GM12878 (cell line): Measurements from ENCODE around the gene EIF1AD. TPM values are rescaled to one million over a fixed set of nuclear protein-coding genes. Genes with fewer than 3 reads are reported as not detected.

Experiments
- ATAC-seq: fragments of 200-7000 bp; cut with Tn5 transposase; 3 replicates; pipeline ENCODE4 v1.9.1; 2020; ENCODE audit warnings: mild to moderate bottlenecking, moderate library complexity
- BruUV-seq: library from RNA; stranded (reverse); fragments of 400-500 nt; replicated peaks from 2 replicates; lab custom pipeline; 2021; lab: Mats Ljungman, UMichigan
- CTCF ChIA-PET: fragments of 300-600 bp; sonication (Branson Sonifier 250); formaldehyde crosslinking; extraction: SDS; loops from one replicate; lab custom pipeline; 2021; ENCODE audit warnings: inconsistent platforms; lab: Yijun Ruan, JAX
- POLR2A ChIA-PET: fragments of 350-600 bp; formaldehyde crosslinking; extraction: SDS; loops from one replicate; lab custom pipeline; 2021; ENCODE audit warnings: inconsistent platforms; lab: Charles Lee
- RAD21 ChIA-PET: fragments of 300-600 bp; sonication (Branson Sonifier 250); formaldehyde crosslinking; loops from one replicate; lab custom pipeline; 2023; ENCODE audit warnings: antibody characterized with exemption; ENCODE audit not compliant: unreplicated experiment; lab: Charles Lee
- SMC1A ChIA-PET: fragments of 300-600 bp; sonication (Branson Sonifier 250); formaldehyde crosslinking; loops from one replicate; lab custom pipeline; 2023; ENCODE audit not compliant: unreplicated experiment, uncharacterized antibody; lab: Charles Lee
- DNase-seq: peaks from one replicate; pipeline ENCODE4 v3.0.0-alpha.2; 2011; ENCODE audit warnings: low read depth, low spot score
- FAIRE-seq: peaks from 3 replicates; lab custom pipeline; 2011; peaks lifted over from hg19 to GRCh38; lab: Jason Lieb, UNC
- H2AFZ ChIP-seq: 2 replicates; pipeline ENCODE4 v1.6.0; 2011; ENCODE audit warnings: low read depth, low read length, control low read depth; ENCODE audit not compliant: control insufficient read depth
- H3K27ac ChIP-seq: 2 replicates; pipeline ENCODE4 v1.5.1; 2011; ENCODE audit warnings: control low read depth; ENCODE audit not compliant: control insufficient read depth, insufficient read depth
- H3K27me3 ChIP-seq, 2 experiments: replicated peaks in 1 of 2; 2 replicates each; pipeline versions ENCODE4 v1.6.0 to v1.6.1; 2011; ENCODE audit warnings: low read length in 1 of 2; ENCODE audit not compliant: control insufficient read depth in 2 of 2, insufficient read depth in 2 of 2
- H3K36me3 ChIP-seq, 2 experiments: 2 replicates each; pipeline ENCODE4 v1.5.1; 2011; ENCODE audit warnings: low read length in 1 of 2; ENCODE audit not compliant: control insufficient read depth in 2 of 2, insufficient read depth in 2 of 2
- H3K4me1 ChIP-seq: 2 replicates; pipeline ENCODE4 v1.6.1; 2011; ENCODE audit warnings: mild to moderate bottlenecking, low read length, moderate library complexity, mixed read lengths; ENCODE audit not compliant: control insufficient read depth, insufficient read depth
- H3K4me2 ChIP-seq: 2 replicates; pipeline ENCODE4 v1.6.0; 2011; ENCODE audit warnings: control low read depth; ENCODE audit not compliant: control insufficient read depth, insufficient read depth
- H3K4me3 ChIP-seq: fragments of 200-600 bp; sonication (generic); 2 replicates; pipeline ENCODE4 v1.5.1; 2016
- H3K79me2 ChIP-seq: 2 replicates; pipeline ENCODE4 v1.6.0; 2011; ENCODE audit warnings: low read length; ENCODE audit not compliant: control insufficient read depth, insufficient read depth
- H3K9ac ChIP-seq: 2 replicates; pipeline ENCODE4 v1.8.0; 2011; ENCODE audit warnings: low read length, control low read depth, mixed read lengths; ENCODE audit not compliant: control insufficient read depth, insufficient read depth
- H3K9me3 ChIP-seq: replicated peaks from 3 replicates; pipeline ENCODE4 v1.5.1; 2011; ENCODE audit warnings: mild to moderate bottlenecking, low read length; ENCODE audit not compliant: control insufficient read depth, insufficient read depth
- H4K20me1 ChIP-seq: 2 replicates; pipeline ENCODE4 v1.6.0; 2011; ENCODE audit not compliant: control insufficient read depth, insufficient read depth
- BHLHE40 ChIP-seq, 2 experiments: fragments of 450-650 bp in 1 of 2; IDR thresholded peaks; 2 replicates each; pipeline ENCODE4 v1.6.1; 2011 to 2017; ENCODE audit warnings: low read depth in 2 of 2, borderline replicate concordance in 1 of 2, improper control_type of control experiment in 1 of 2, low read length in 1 of 2, mild to moderate bottlenecking in 1 of 2
- CBFB ChIP-seq: IDR thresholded peaks from 2 replicates; pipeline ENCODE4 v1.6.1; 2016; ENCODE audit warnings: antibody characterized with exemption, low read depth
- ETV6 ChIP-seq, 2 experiments: fragments of 450-650 bp in 1 of 2; IDR thresholded peaks in 1 of 2; conservative IDR thresholded peaks in 1 of 2; 2 replicates each; pipeline ENCODE4 v1.6.1; 2014; ENCODE audit warnings: antibody characterized with exemption in 1 of 2, borderline replicate concordance in 1 of 2, low read depth in 1 of 2, mild to moderate bottlenecking in 1 of 2, moderate library complexity in 1 of 2
- FOS ChIP-seq: IDR thresholded peaks from 3 replicates; pipeline ENCODE4 v1.6.1; 2011; ENCODE audit warnings: borderline replicate concordance; ENCODE audit not compliant: insufficient read length; ENCODE audit errors: extremely low read depth
- FOXK2 ChIP-seq: fragments of 450-650 bp; IDR thresholded peaks from 2 replicates; pipeline ENCODE4 v1.6.1; 2017; ENCODE audit warnings: mild to moderate bottlenecking, moderate library complexity
- JUND ChIP-seq: IDR thresholded peaks from 2 replicates; pipeline ENCODE4 v1.6.1; 2012; ENCODE audit warnings: low read depth, mild to moderate bottlenecking, low read length, improper control_type of control experiment, moderate library complexity
- MEF2A ChIP-seq: IDR thresholded peaks from 2 replicates; pipeline ENCODE4 v1.6.1; 2011; ENCODE audit warnings: low read depth, mild to moderate bottlenecking, low read length, moderate library complexity; ENCODE audit not compliant: insufficient read depth
- SMAD1 ChIP-seq: fragments of 450-650 bp; IDR thresholded peaks from 2 replicates; pipeline ENCODE4 v1.6.1; 2018; ENCODE audit warnings: mild to moderate bottlenecking, low read depth; ENCODE audit not compliant: partially characterized antibody
- SMAD5 ChIP-seq: IDR thresholded peaks from 2 replicates; pipeline ENCODE4 v1.6.1; 2016; ENCODE audit warnings: antibody characterized with exemption, low read depth
- TCF7 ChIP-seq: IDR thresholded peaks from 2 replicates; pipeline ENCODE4 v1.6.1; 2014; ENCODE audit warnings: antibody characterized with exemption, borderline replicate concordance
- WRNIP1 ChIP-seq: IDR thresholded peaks from 2 replicates; pipeline ENCODE4 v1.6.1; 2011; ENCODE audit warnings: low read depth, low read length, improper control_type of control experiment, borderline replicate concordance
- WGBS: methylation state at CpG from one replicate; pipeline ENCODE4 v1.1.6; 2016; ENCODE audit warnings: low lambda C conversion rate; ENCODE audit not compliant: insufficient replicate concordance, insufficient coverage; ENCODE audit errors: missing lambda C conversion rate; 5-methylcytosine and 5-hydroxymethylcytosine counted together
- in situ Hi-C: fragments of 300-500 bp; cut with MboI; formaldehyde crosslinking; loops from 9 replicates; pipeline ENCODE4 v1.14.3; 2018; ENCODE audit warnings: mixed read lengths
- intact Hi-C: fragments of 100-400 bp; cut with micrococcal nuclease; formaldehyde crosslinking; loops from one replicate; pipeline ENCODE4 v1.14.2; 2022; ENCODE audit not compliant: unreplicated experiment
- polyA plus RNA-seq, 11 experiments: library from polyadenylated mRNA; depleted of rRNA in 4 of 11; unstranded in 6 of 11; stranded (reverse) in 5 of 11; fragments of >200 nt; fragmentation: Nextera tagmentation in 4 of 11; fragmentation: Illumina TruSeq in 1 of 11; extraction: Ambion mirVana in 4 of 11; extraction: Trizol in 1 of 11; gene quantifications; 1 replicate in 1 of 11; 2 replicates in 10 of 11; pipeline versions ENCODE4 v1.2.1 to v1.2.3, GENCODE V29; 2011 to 2016; ENCODE audit warnings: inconsistent platforms in 2 of 11, missing spikeins in 2 of 11, low read depth in 1 of 11
- total RNA-seq, 4 experiments: library from RNA; depleted of rRNA in 3 of 4; stranded (reverse); fragments of >200 nt in 3 of 4; fragmentation: Illumina TruSeq in 1 of 4; extraction: Trizol in 1 of 4; gene quantifications; 2 replicates each; pipeline versions ENCODE4 v1.2.1 to v1.2.3, GENCODE V29; 2013 to 2021
- TF ChIP-seq, protein P1 (sequence below): fragments of 450-650 bp; IDR thresholded peaks from 2 replicates; pipeline ENCODE4 v1.6.1; 2017; ENCODE audit warnings: antibody characterized with exemption, mild to moderate bottlenecking, moderate library complexity
- TF ChIP-seq, protein P2 (sequence below): IDR thresholded peaks from 2 replicates; pipeline ENCODE4 v1.6.1; 2011; ENCODE audit warnings: borderline replicate concordance, low read depth, mild to moderate bottlenecking, moderate library complexity, low read length; ENCODE audit not compliant: insufficient read depth, poor library complexity, severe bottlenecking

EIF1AD gene
- total and polyA plus RNA-seq, 10 of the 15 experiments (the other 5 are each of a cell fraction or from before 2014, with no cell fraction given) = 31.6 to 56.8 (median 39.5) TPM

DNA sequence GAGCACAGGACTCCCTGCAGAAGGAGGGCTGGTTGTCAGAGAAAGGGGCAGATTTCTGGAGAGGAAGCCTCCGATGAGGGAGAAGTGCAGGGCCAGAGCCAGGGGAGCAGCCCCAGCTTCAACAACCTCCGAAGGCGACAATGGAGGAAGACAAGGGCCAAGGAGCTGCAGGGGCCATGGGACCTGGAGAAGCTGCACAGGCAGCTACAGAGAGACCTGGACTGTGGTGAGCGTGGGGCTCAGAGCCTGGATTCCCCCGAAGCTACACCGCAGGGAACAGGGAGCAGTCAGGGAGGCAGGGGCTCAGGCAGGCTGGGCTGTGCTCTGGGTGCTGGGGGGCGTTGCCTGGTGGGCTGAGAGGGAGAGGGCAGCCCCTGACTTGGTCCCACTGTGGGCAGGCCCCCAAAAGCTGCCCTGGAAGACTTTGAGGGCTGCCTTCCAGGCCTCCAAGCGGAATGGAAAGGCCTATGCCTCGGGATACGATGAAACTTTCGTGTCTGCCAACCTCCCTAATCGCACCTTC is 54.3 kb downstream of the EIF1AD start:
- no peaks in the 10 kb centered on the region for H3K4me1 ChIP-seq
- H3K36me3 ChIP-seq = no peaks in the 10 kb centered on the region
- RAD21 ChIA-PET = no interaction called here
- WGBS = 56% methylated on average over 12 of the region's 12 CpGs
- H3K4me3 ChIP-seq = no peak overlapping the region
- H3K4me2 ChIP-seq = no peak overlapping the region
- intact Hi-C loops = no loop called here
- SMC1A ChIA-PET = no interaction called here
- no peak for DNase-seq
- no peak for ATAC-seq
- POLR2A ChIA-PET = no interaction called here
- no peaks in the 10 kb centered on the region for H4K20me1 ChIP-seq
- H3K9ac ChIP-seq = no peak overlapping the region
- no peaks in the 10 kb centered on the region for H3K9me3 ChIP-seq
- no peaks in the 10 kb centered on the region for H3K79me2 ChIP-seq
- FAIRE-seq = no peak
- no TSS peak for BruUV-seq
- H3K27me3 ChIP-seq = no peaks in the 10 kb centered on the region
- no peak overlapping the region for H3K27ac ChIP-seq
- TF ChIP-seq FOS (no peak), MEF2A (no peak), ETV6 (conservative IDR thresholded peaks at IDR 0.05 in 1 of 2, IDR thresholded peaks at IDR 0.05 in 1 of 2; ENCODE audit: borderline replicate concordance in 1 of 2, low read depth in 1 of 2) (no peak), TCF7 (no peak), SMAD1 (no peak), JUND (no peak)
- TF ChIP-seq, all 136 proteins: peak for 0
- CTCF ChIA-PET = interaction anchor here (1.0 kb wide), 1 partner anchor 75 kb away, joined by 3 read pairs; no protein-coding TSS in a partner anchor
- in situ Hi-C loops = no loop called here
- no peak overlapping the region for H2AFZ ChIP-seq

DNA sequence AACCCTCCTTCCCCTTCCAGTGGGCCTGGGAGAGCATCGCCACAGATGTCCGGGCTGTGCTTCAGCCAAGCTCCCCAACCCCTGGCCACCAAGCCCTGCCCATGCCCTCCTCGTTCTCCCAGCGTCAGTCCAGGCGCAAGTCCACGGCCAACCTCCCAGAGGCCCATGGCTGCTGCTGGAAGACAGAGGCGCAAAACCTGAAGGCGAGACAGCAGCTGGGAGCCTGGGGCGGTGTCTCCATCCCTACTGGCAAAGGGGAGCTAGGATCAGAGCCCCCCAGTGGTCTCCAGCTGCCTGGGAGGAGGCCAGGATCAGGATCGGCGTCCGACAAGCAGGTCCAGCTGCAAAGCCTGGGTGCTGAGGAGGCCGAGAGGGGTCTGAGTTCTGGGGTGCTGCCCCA is 54.8 kb downstream of the EIF1AD start:
- intact Hi-C loops = no loop called here
- BruUV-seq = no TSS peak
- FAIRE-seq = no peak
- TF ChIP-seq, protein P1, sequence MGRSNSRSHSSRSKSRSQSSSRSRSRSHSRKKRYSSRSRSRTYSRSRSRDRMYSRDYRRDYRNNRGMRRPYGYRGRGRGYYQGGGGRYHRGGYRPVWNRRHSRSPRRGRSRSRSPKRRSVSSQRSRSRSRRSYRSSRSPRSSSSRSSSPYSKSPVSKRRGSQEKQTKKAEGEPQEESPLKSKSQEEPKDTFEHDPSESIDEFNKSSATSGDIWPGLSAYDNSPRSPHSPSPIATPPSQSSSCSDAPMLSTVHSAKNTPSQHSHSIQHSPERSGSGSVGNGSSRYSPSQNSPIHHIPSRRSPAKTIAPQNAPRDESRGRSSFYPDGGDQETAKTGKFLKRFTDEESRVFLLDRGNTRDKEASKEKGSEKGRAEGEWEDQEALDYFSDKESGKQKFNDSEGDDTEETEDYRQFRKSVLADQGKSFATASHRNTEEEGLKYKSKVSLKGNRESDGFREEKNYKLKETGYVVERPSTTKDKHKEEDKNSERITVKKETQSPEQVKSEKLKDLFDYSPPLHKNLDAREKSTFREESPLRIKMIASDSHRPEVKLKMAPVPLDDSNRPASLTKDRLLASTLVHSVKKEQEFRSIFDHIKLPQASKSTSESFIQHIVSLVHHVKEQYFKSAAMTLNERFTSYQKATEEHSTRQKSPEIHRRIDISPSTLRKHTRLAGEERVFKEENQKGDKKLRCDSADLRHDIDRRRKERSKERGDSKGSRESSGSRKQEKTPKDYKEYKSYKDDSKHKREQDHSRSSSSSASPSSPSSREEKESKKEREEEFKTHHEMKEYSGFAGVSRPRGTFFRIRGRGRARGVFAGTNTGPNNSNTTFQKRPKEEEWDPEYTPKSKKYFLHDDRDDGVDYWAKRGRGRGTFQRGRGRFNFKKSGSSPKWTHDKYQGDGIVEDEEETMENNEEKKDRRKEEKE = no peak
- TF ChIP-seq, protein P2, sequence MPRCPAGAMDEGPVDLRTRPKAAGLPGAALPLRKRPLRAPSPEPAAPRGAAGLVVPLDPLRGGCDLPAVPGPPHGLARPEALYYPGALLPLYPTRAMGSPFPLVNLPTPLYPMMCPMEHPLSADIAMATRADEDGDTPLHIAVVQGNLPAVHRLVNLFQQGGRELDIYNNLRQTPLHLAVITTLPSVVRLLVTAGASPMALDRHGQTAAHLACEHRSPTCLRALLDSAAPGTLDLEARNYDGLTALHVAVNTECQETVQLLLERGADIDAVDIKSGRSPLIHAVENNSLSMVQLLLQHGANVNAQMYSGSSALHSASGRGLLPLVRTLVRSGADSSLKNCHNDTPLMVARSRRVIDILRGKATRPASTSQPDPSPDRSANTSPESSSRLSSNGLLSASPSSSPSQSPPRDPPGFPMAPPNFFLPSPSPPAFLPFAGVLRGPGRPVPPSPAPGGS = no peak
- no peak for TF ChIP-seq WRNIP1
- TF ChIP-seq SMAD5 = no peak
- no peak for TF ChIP-seq BHLHE40 (IDR thresholded peaks at IDR 0.05; ENCODE audit: borderline replicate concordance in 1 of 2, low read depth in 2 of 2, low read length in 1 of 2)
- no peak for TF ChIP-seq FOXK2
- no peak for TF ChIP-seq CBFB

More for the DNA sequence above, 54.8 kb downstream of the EIF1AD start:
- Histone ChIP-seq H3K4me2 (no peak overlapping the region), H3K36me3 (no peaks in the 10 kb centered on the region), H3K27ac (no peak overlapping the region), H3K9me3 (no peaks in the 10 kb centered on the region), H4K20me1 (no peaks in the 10 kb centered on the region), H3K27me3 (no peaks in the 10 kb centered on the region), H2AFZ (no peak overlapping the region), H3K4me1 (no peaks in the 10 kb centered on the region), H3K9ac (no peak overlapping the region), H3K4me3 (no peak overlapping the region), H3K79me2 (no peaks in the 10 kb centered on the region)
- no peak for ATAC-seq
- in situ Hi-C loops = no loop called here
- ChIA-PET SMC1A (no interaction called here), CTCF (interaction anchor here (1.0 kb wide), 1 partner anchor 75 kb away, joined by 3 read pairs; no protein-coding TSS in a partner anchor), POLR2A (no interaction called here), RAD21 (no interaction called here)
- DNase-seq = no peak
- 76% methylated on average over 13 of the region's 13 CpGs for WGBS
